ENCODE data around the gene PIGU.
A peak's percentile ranks its signal among the peaks of the same experiment; 100 is the strongest.
"Not testable (repeated sequence)": the region's sequence is repeated elsewhere in the genome, so short reads cannot be mapped to it uniquely, and the experiment has no call there.

Gene PIGU

DNA sequence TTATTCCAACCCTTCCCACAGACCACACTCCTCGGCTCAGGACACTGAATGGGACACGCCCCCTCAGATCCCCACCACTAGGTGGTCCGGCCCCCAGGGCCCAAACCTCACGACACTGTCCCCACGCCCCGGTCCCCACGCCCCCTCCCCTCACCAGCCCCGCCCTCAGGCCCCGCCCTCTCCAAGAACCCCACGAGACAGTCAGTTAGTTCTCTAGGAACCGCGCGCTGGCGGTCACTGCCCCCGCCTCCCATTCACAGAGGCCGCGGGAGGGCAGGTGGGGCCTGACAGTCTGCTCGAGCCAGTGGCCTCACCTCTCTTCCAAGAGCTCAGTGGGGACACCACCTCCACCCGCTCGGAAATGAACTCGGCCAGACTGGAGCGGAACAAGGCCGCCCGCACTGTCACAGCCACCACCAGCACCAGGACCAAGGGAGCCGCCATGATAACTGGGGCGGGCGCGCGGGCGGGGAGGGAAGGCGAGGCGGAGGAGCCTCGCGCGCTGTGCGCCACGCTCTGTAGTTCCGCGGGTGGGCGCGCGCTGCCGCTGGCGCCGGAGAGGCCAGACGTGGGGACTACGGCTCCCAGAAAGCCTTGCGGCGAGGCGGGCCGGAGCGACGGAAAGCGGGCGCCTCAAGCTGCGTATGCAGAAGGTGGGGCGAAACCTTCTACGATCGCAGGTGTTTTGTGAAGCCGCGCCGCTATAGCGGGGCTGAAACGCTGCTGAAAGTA is at the start of gene PIGU:
Gene PIGU (minus strand): TSS at position 451 of the 732 bp plus-strand sequence. CDS start 7 bp downstream, at position 444.
- peak; percentile 95 to 97 for DNase-seq

DNA sequence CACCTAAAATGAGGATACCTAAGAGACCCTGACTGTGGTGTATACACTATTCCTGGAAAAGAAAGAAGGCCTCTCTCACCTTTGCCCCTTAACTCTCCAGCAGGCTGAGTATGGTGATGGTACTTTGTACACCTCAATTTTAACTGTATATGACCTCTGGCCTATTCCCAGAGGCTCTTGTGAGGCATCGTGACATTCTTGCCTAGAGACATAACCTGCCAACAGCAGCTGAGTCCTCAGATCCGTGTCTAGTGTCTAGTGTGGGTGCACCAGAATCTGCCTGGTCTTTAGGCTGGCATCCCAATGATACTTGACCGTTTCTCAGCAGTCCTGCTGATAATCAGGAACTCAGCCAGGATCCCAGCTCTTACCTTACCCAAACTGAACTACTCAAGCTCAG is 47.3 kb upstream of the PIGU start:
- DNase-seq = no peak

- DNase-seq = not testable (repeated sequence)
Measured at GRCh38 chr20:34722560-34722959, 45.7 kb upstream of the PIGU start.

DNA sequence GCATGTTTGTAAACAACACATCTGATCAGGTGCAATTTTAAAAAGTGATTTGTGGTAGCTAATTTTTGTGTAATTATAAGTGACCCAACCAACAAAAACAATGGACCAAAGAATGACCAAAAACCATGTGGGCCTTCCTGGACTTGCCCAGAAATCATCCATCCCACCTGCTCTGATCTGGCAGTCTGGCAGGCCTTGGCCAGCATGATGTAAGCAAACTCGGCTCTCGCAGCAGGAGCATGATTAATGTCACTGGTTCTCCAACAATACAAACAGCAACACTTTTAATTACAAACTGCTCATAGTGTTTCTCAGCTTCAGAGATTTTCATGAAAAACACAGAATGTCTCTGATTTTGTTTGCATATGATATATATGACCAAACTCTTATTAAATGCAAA is 43.4 kb upstream of the PIGU start:
- no peak for DNase-seq

GRCh38 chr20:34719242-34720017 is 42.5 kb upstream of the PIGU start:
- DNase-seq = not testable (repeated sequence)

DNA sequence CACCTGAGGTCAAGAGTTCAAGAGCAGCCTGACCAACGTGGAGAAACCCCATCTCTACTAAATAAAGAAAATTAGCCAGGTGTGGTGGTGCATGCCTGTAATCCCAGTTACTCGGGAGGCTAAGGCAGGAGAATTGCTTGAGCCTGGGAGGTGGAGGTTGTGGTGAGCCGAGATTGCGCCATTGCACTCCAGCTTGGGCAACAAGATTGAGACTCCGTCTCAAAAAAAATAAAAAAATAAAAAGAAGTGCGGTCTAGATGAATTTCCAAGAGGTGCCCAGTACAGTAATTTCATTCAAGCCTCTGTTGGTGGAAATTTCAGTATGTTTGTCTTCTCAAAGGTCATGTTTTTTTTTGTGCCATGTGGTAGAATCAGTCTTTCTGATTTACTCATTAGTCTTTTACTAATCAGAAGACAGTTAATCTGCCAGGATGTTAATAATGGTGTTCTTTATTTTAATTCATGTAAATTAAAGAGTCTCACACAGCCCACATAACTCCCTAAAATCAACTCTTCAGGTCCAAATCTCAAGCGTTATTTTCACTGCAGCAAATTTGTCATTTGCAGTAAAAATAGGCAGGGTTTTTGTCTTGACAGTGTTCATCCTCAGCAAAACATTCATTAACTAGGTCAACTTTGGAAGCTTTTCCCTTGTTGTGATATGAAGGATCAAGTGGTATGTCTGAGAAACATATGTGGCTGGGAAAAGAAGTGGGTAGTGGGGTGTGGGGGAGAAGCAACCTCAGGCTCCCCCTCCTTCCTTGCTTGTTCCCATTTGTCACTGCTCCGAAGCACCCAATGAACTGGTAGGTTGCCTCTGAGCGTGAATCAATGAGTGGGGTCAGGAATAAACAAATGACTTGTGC is 40.6 kb upstream of the PIGU start:
- DNase-seq = no peak

DNA sequence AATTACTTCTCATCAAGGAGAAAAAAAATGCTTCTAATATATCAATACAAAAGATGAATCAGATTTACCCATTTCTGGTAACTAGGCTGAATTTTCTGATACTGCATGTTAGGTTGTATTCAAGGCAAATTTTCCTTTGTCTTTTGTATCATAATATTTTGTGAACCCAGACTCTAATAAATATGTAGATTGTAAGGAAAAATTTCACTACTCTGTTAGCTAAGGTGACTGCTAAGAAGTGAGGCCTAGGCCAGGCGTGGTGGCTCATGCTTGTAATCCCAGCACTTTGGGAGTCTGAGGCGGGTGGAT is 40.0 kb upstream of the PIGU start:
- no peak for DNase-seq

DNA sequence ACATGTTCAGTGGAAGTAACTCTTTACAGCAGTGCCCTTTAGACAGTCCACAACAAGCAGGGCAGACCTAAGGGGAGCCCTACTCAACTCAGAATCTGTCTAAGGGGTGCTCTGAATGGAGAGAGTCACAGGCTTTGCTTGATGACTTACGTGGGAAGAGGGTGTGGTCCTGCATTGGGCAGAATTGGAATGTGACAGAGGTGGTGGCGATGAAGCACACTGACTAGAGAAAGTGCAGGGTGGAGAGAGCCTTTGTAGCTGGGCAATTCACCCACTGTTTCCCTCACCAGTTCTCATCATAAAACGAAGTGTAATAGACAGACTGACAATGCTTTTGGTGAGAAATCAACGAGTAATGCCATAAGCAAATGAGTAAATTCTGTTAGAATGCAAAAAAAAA is 38.5 kb upstream of the PIGU start:
- no peak for DNase-seq

GRCh38 chr20:34713944-34714515 is 37.1 kb upstream of the PIGU start:
- DNase-seq = not testable (repeated sequence)

DNA sequence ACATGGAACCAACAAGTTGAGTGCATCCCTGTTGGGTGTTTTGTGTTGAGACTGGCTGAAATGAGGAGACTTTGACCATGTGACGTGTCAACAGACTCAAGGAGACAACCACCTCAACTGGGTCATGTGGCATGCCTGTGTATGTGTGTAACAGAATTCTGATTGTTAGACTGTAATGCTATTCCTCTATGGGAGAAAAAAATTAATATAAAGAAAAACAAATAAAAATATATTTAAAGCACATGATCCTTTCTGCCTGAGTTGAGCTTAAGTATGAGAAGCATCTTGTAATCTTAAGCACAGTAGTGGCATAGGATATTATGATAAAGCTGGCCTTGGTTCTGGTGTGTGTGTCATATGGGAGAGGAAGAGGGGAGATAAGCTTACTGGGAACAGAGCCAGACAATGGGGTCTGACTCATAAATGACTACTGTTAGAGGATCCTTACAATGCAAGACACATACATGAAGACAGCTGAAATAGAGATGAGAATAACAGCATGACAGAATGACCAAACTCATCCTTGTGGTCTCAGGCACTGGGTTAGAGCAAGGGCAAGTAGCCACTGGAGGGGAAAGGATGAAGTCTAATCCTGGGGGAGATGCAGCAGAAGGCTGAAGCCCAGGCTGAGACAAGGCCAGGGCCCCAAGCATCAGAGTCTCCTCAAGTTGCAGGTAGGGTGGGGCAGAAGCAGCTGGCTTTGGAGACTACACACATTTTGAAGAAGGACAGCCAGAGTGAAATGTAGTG is 36.5 kb upstream of the PIGU start:
- peak in 1 of 2 experiments; percentile 20 for DNase-seq

GRCh38 chr20:34712525-34713192 is 35.8 kb upstream of the PIGU start:
- DNase-seq = no peak

GRCh38 chr20:34711813-34712430 is 35.0 kb upstream of the PIGU start:
- no peak for DNase-seq

DNA sequence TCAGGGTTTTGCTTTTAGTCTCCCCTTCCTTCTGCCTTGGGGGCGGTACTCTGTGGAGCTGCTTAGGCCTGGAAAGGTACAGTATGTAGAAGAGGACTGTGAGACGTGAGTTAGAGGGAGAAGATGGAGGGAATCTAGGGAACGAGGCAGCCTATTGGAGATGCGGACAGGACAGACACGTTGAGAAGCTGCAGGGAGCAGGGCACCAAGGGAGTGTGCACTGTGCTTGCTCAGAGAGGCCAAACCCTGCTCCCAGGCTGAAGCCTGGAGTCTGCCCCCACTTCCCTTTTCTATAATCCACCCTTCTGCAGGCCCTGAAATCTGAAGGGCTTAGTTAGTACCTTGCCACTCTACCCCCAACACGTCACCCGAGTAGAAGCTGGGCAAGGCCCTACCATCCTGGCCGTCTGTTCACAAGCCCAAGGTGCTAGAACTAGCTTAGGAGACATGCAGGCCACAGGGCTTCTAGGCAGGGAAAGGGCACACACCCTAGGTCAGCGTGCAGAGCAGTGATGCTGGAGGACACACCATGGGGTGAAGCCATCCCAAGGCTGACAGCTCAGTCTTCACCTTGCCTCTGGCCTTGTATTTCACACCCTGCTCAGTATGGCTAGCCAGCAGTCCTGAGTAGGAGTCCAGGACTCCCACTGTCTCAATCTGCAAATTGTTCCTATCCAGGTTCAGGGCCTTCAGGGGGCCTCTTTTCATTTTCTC is 34.1 kb upstream of the PIGU start:
- DNase-seq = peak in 1 of 2 experiments; percentile 23

DNA sequence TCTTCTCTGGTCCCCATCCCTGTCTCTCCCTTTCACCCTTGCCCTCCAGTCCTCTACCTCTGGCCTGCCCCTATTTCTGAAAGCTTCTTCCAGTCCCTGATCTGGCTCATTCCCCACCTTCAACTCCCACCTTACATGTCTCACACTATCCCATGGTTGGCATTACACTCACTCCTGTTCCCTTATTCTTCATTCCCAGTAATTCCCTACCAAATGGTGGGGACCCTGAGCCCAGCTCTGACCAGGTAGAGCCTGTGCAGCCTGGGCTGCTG is 33.6 kb upstream of the PIGU start:
- DNase-seq = no peak

DNA sequence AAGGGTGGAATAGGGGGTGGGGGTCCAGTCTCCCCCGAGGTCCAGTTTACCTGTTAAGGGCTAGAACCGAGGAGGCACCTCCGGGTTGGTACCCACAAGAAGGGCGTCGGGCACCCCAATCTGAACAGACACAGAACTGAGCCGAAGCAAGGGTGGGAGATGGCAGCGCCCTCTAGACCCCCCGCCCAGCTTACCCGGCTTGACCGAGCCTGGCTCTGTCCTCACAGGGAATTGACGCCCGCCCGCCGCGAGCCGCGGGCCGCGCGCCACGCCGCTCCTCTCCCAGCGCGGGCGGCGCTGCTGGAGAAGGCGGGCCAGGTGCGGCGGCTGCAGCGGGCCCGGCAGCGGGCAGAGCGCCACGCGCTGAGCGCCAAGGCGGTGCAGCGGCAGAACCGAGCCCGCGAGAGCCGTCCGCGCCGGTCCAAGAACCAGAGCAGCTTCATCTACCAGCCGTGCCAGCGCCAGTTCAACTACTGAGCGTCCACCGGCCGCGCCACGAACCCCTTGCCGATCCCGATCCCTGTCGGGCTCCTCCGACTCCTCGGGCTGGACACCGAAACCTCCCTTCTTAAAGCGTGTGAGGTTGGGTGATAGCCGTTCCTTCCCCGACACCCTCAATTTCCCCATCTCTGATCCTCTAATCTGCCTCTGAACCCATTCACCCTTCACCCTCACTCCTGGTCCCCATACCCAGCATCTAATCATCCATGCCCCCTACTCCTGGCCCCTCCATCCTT is 33.1 kb upstream of the PIGU start:
- DNase-seq = no peak

DNA sequence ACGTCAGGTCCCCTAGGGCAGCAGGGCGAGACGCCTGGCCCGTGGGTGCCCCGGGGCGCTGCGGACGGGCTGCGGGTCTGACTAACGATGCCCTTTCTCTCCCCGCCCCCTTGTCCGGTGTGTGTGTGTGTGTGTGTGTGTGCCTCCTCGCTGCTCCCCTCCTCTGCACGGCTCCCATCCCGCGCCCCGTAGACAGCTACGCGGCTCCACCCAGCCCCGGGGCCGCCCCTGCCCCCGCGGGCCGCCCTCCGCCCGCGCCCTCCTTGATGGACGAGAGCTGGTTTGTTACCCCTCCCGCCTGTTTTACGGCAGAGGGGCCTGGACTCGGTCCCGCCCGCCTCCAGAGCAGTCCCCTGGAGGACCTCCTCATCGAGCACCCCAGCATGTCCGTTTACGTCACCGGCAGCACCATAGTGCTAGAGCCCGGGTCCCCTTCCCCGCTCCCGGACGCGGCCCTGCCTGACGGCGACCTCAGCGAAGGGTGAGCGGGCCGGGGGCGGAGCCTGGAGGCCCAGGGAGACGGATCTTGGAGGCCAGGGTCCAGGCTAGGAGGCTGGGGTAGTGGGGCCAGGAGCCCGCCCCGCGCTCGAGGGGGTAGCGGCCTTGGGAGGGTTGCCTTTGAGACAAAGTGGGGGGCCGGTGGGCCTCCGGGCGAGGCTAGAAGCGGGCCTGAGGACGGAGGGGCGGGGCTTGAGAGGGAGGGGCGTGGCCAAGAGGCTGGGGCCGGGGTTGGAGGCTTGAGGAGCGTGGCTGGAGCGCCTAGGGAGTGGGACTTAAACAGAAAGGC is 32.3 kb upstream of the PIGU start:
- peak; percentile 90 to 91 for DNase-seq

GRCh38 chr20:34708621-34709043 is 31.7 kb upstream of the PIGU start:
- DNase-seq = peak; percentile 78 to 82

- DNase-seq = no peak
Measured at GRCh38 chr20:34706912-34707784, 30.3 kb upstream of the PIGU start.

Measured in activated T-cell treated with anti-CD3 and anti-CD28 coated beads, Interleukin-2, amount 50 U/mL, for 48 hours (primary cell).